Neural cell (in vitro differentiated cells): ENCODE results near the gene SCTR. TPM values are rescaled to one million over a fixed set of nuclear protein-coding genes. Genes with fewer than 3 reads are reported as not detected.

Source experiments
- H2AFZ ChIP-seq: fragments of 200-600, 300-800 bp; sonication (generic), shearing (Covaris generic); 2 replicates; pipeline ENCODE4 v1.6.0; 2014; ENCODE audit warnings: low read depth, mild to moderate bottlenecking, antibody characterized with exemption, low read length, moderate library complexity
- H3F3A ChIP-seq: fragments of 200-600 bp; shearing (Covaris generic); 2 replicates; pipeline ENCODE4 v1.6.1; 2016; ENCODE audit warnings: mild to moderate bottlenecking, moderate library complexity, mixed read lengths, antibody characterized with exemption, low read length; ENCODE audit not compliant: insufficient read depth, poor library complexity, severe bottlenecking
- H3K27ac ChIP-seq: fragments of 200-600, 300-800 bp; sonication (generic), shearing (Covaris generic); 2 replicates; pipeline ENCODE4 v1.5.1; 2014; ENCODE audit warnings: mild to moderate bottlenecking, low read length, moderate library complexity
- H3K27me3 ChIP-seq: fragments of 300-800, 200-600 bp; sonication (generic), shearing (Covaris generic); 2 replicates; pipeline ENCODE4 v1.6.0; 2014; ENCODE audit warnings: mild to moderate bottlenecking, low read depth, low read length, moderate library complexity; ENCODE audit not compliant: insufficient read depth
- H3K36me3 ChIP-seq: fragments of 300-800, 200-600 bp; sonication (generic), shearing (Covaris generic); 2 replicates; pipeline ENCODE4 v1.5.1; 2014; ENCODE audit warnings: mild to moderate bottlenecking, antibody characterized with exemption, low read length, moderate library complexity; ENCODE audit not compliant: insufficient read depth
- H3K4me2 ChIP-seq: fragments of 300-800, 200-600 bp; sonication (generic), shearing (Covaris generic); 2 replicates; pipeline ENCODE4 v1.6.0; 2014; ENCODE audit warnings: mild to moderate bottlenecking, low read length
- H3K4me3 ChIP-seq: fragments of 300-800, 200-600 bp; sonication (generic), shearing (Covaris generic); 2 replicates; pipeline ENCODE4 v1.5.1; 2014; ENCODE audit warnings: mild to moderate bottlenecking, low read length, moderate library complexity
- H3K79me2 ChIP-seq: fragments of 200-600 bp; shearing (Covaris generic); replicated peaks from 2 replicates; pipeline ENCODE4 v1.6.0; 2014; ENCODE audit warnings: mild to moderate bottlenecking, low read length, moderate library complexity; ENCODE audit not compliant: insufficient read depth
- H3K9ac ChIP-seq: fragments of 300-800, 200-600 bp; sonication (generic), shearing (Covaris generic); 2 replicates; pipeline ENCODE4 v1.6.1; 2016; ENCODE audit warnings: mild to moderate bottlenecking, low read length, mixed read lengths
- H3K9me2 ChIP-seq: fragments of 200-600 bp; shearing (Covaris generic); 2 replicates; pipeline ENCODE4 v1.6.1; 2016; ENCODE audit warnings: mild to moderate bottlenecking, low read length, mixed read lengths; ENCODE audit not compliant: insufficient read depth
- H3K9me3 ChIP-seq: fragments of 200-600, 300-800 bp; sonication (generic), shearing (Covaris generic); 2 replicates; pipeline ENCODE4 v1.6.1; 2016; ENCODE audit warnings: mild to moderate bottlenecking, mixed run types, low read length, moderate library complexity, mixed read lengths
- H4K20me1 ChIP-seq: fragments of 200-600 bp; shearing (Covaris generic); 2 replicates; pipeline ENCODE4 v1.6.1; 2016; ENCODE audit warnings: mild to moderate bottlenecking, mixed run types; ENCODE audit not compliant: insufficient read depth
- CTCF ChIP-seq: fragments of 450-650 bp; IDR thresholded peaks from 2 replicates; pipeline ENCODE4 v1.5.1; 2014; ENCODE audit warnings: antibody characterized with exemption, mild to moderate bottlenecking, moderate library complexity; ENCODE audit not compliant: poor library complexity, severe bottlenecking
- EP300 ChIP-seq: fragments of 450-650 bp; conservative IDR thresholded peaks from 2 replicates; pipeline ENCODE4 v1.6.1; 2014; ENCODE audit warnings: antibody characterized with exemption, mild to moderate bottlenecking, moderate library complexity; ENCODE audit not compliant: poor library complexity, severe bottlenecking
- EZH2 ChIP-seq: fragments of 200-600, 300-800 bp; shearing (Covaris generic), sonication (generic); IDR thresholded peaks from 2 replicates; pipeline ENCODE4 v1.6.1; 2014; ENCODE audit warnings: antibody characterized with exemption, low read length, borderline replicate concordance, mild to moderate bottlenecking; ENCODE audit not compliant: insufficient read depth, poor library complexity, severe bottlenecking
- MXI1 ChIP-seq: fragments of 450-650 bp; conservative IDR thresholded peaks from 2 replicates; pipeline ENCODE4 v1.6.1; 2014; ENCODE audit warnings: antibody characterized with exemption, mild to moderate bottlenecking; ENCODE audit not compliant: poor library complexity, severe bottlenecking
- POLR2AphosphoS5 ChIP-seq: IDR thresholded peaks from 2 replicates; pipeline ENCODE4 v1.6.1; 2012
- RAD21 ChIP-seq: fragments of 450-650 bp; conservative IDR thresholded peaks from 2 replicates; pipeline ENCODE4 v1.6.1; 2014; ENCODE audit warnings: antibody characterized with exemption, mild to moderate bottlenecking, moderate library complexity
- REST ChIP-seq: IDR thresholded peaks from 2 replicates; pipeline ENCODE4 v1.6.1; 2012; ENCODE audit warnings: borderline replicate concordance
- SMC3 ChIP-seq: fragments of 450-650 bp; conservative IDR thresholded peaks from 2 replicates; pipeline ENCODE4 v1.6.1; 2014; ENCODE audit warnings: antibody characterized with exemption, mild to moderate bottlenecking, moderate library complexity; ENCODE audit not compliant: poor library complexity
- TAF1 ChIP-seq: IDR thresholded peaks from 2 replicates; pipeline ENCODE4 v1.6.1; 2012; ENCODE audit warnings: low read depth
- polyA plus RNA-seq: library from polyadenylated mRNA; depleted of rRNA; stranded (reverse); fragments of >200 nt; gene quantifications from 2 replicates; pipeline ENCODE4 v1.2.3, GENCODE V29; 2014

SCTR gene
- polyA plus RNA-seq, 1 donor from 2014 or later, result 0.12 TPM

GRCh38 chr2:119546447-119546767, 22.1 kb upstream of the SCTR start:
- TF ChIP-seq REST (no peak), EP300 (no peak), RAD21 (no peak), TAF1 (no peak), EZH2 (no peak), CTCF (no peak), MXI1 (no peak), POLR2AphosphoS5 (no peak), SMC3 (no peak)
- Histone ChIP-seq H3F3A (no peaks in the 10 kb centered on the region), H3K9me2 (no peaks in the 10 kb centered on the region), H3K9ac (no peak overlapping the region), H3K36me3 (no peaks in the 10 kb centered on the region), H3K79me2 (no peaks in the 10 kb centered on the region), H2AFZ (no peak overlapping the region), H3K27me3 (no peaks in the 10 kb centered on the region), H3K27ac (no peak overlapping the region), H3K9me3 (no peaks in the 10 kb centered on the region), H4K20me1 (no peaks in the 10 kb centered on the region), H3K4me3 (no peak overlapping the region), H3K4me2 (no peak overlapping the region)

- H3K4me2 ChIP-seq, result no peak overlapping the region
- no peak overlapping the region for H2AFZ ChIP-seq
- no peaks in the 10 kb centered on the region for H3F3A ChIP-seq
- no peaks in the 10 kb centered on the region for H3K79me2 ChIP-seq
- H3K27me3 ChIP-seq, result no peaks in the 10 kb centered on the region
- H3K36me3 ChIP-seq, result no peaks in the 10 kb centered on the region
- no peak overlapping the region for H3K27ac ChIP-seq
- H4K20me1 ChIP-seq, result no peaks in the 10 kb centered on the region
- no peak overlapping the region for H3K4me3 ChIP-seq
- TF ChIP-seq POLR2AphosphoS5 (no peak), RAD21 (no peak), EZH2 (no peak), REST (no peak), SMC3 (no peak), MXI1 (no peak), TAF1 (no peak), EP300 (no peak), CTCF (no peak)
- H3K9ac ChIP-seq, result no peak overlapping the region
- no peaks in the 10 kb centered on the region for H3K9me3 ChIP-seq
- H3K9me2 ChIP-seq, result no peaks in the 10 kb centered on the region
Observed at GRCh38 chr2:119545754-119546446, 21.6 kb upstream of the SCTR start.
